Liver (tissue), 9 donors: ENCODE results near the gene ANTXR1. TPM values are rescaled to one million over a fixed set of nuclear protein-coding genes. Genes with fewer than 3 reads are reported as not detected.

Source experiments
- DNase-seq: peaks from one replicate; pipeline ENCODE4 v3.0.0-alpha.2; 2017; ENCODE audit warnings: low spot score
- H3K27ac ChIP-seq, 2 donors: one replicate each; pipeline ENCODE4 v1.7.0; 2013; ENCODE audit warnings: inconsistent platforms in 2 of 2, low read length in 2 of 2, control low read depth in 1 of 2, low read depth in 1 of 2, mild to moderate bottlenecking in 1 of 2
- H3K27me3 ChIP-seq, 4 donors: one replicate each; pipeline versions ENCODE4 v1.6.1 to v1.7.0; 2013; ENCODE audit warnings: low read length in 3 of 4, inconsistent platforms in 1 of 4, mild to moderate bottlenecking in 1 of 4, moderate library complexity in 1 of 4; ENCODE audit not compliant: control insufficient read depth in 4 of 4, insufficient read depth in 4 of 4
- H3K36me3 ChIP-seq, 4 donors: one replicate each; pipeline versions ENCODE4 v1.6.1 to v1.7.0; 2013; ENCODE audit warnings: low read length in 3 of 4, mild to moderate bottlenecking in 3 of 4, low read depth in 1 of 4, moderate library complexity in 1 of 4; ENCODE audit not compliant: control insufficient read depth in 4 of 4, insufficient read depth in 3 of 4
- H3K4me1 ChIP-seq, 4 donors: one replicate each; pipeline versions ENCODE4 v1.6.1 to v1.7.0; 2013; ENCODE audit warnings: low read length in 3 of 4, mild to moderate bottlenecking in 3 of 4, moderate library complexity in 1 of 4; ENCODE audit not compliant: control insufficient read depth in 4 of 4, insufficient read depth in 4 of 4
- H3K4me3 ChIP-seq, 3 donors: one replicate each; pipeline versions ENCODE4 v1.6.1 to v1.7.0; 2013; ENCODE audit warnings: low read length in 3 of 3, control low read depth in 1 of 3, low read depth in 1 of 3, mild to moderate bottlenecking in 1 of 3
- H3K9ac ChIP-seq, 2 donors: one replicate each; pipeline ENCODE4 v1.7.0; 2013; ENCODE audit warnings: low read length in 2 of 2, mild to moderate bottlenecking in 2 of 2, moderate library complexity in 2 of 2, control low read depth in 1 of 2, low read depth in 1 of 2
- H3K9me3 ChIP-seq, 4 donors: one replicate each; pipeline versions ENCODE4 v1.6.1 to v1.7.0; 2013; ENCODE audit warnings: low read length in 3 of 4; ENCODE audit not compliant: control insufficient read depth in 4 of 4
- ATF3 ChIP-seq: IDR thresholded peaks from 2 replicates; pipeline ENCODE4 v1.6.1; 2016; ENCODE audit warnings: antibody characterized with exemption
- CTCF ChIP-seq: fragments of 150-350 bp; IDR thresholded peaks from 2 replicates; pipeline ENCODE4 v1.5.1; 2017; ENCODE audit warnings: improper control_type of control experiment, low read depth, low read length; ENCODE audit not compliant: missing input control
- EGR1 ChIP-seq, 2 donors: IDR thresholded peaks; 2 replicates each; pipeline ENCODE4 v1.6.1; 2016 to 2018; ENCODE audit warnings: antibody characterized with exemption in 2 of 2, low read depth in 2 of 2
- FOXA1 ChIP-seq: IDR thresholded peaks from 2 replicates; pipeline ENCODE4 v1.6.1; 2016; ENCODE audit warnings: antibody characterized with exemption
- FOXA2 ChIP-seq: IDR thresholded peaks from 2 replicates; pipeline ENCODE4 v1.6.1; 2016; ENCODE audit warnings: antibody characterized with exemption
- GABPA ChIP-seq, 2 donors: IDR thresholded peaks in 1 of 2; conservative IDR thresholded peaks in 1 of 2; 2 replicates each; pipeline ENCODE4 v1.6.1; 2016; ENCODE audit warnings: antibody characterized with exemption in 2 of 2, mild to moderate bottlenecking in 1 of 2, moderate library complexity in 1 of 2
- HNF4A ChIP-seq, 2 donors: conservative IDR thresholded peaks; 2 replicates each; pipeline ENCODE4 v1.6.1; 2016; ENCODE audit warnings: antibody characterized with exemption in 2 of 2, mild to moderate bottlenecking in 2 of 2
- HNF4G ChIP-seq: IDR thresholded peaks from 2 replicates; pipeline ENCODE4 v1.6.1; 2016; ENCODE audit warnings: antibody characterized with exemption
- JUND ChIP-seq, 2 donors: IDR thresholded peaks; 2 replicates each; pipeline ENCODE4 v1.6.1; 2016; ENCODE audit warnings: antibody characterized with exemption in 2 of 2
- MAX ChIP-seq: IDR thresholded peaks from 2 replicates; pipeline ENCODE4 v1.6.1; 2016; ENCODE audit warnings: antibody characterized with exemption
- NR2F2 ChIP-seq: IDR thresholded peaks from 2 replicates; pipeline ENCODE4 v1.6.1; 2016; ENCODE audit warnings: antibody characterized with exemption
- RAD21 ChIP-seq, 2 donors: IDR thresholded peaks; 2 replicates each; pipeline ENCODE4 v1.6.1; 2016; ENCODE audit warnings: antibody characterized with exemption in 2 of 2, mild to moderate bottlenecking in 2 of 2
- REST ChIP-seq: IDR thresholded peaks from 2 replicates; pipeline ENCODE4 v1.6.1; 2016; ENCODE audit warnings: antibody characterized with exemption, mild to moderate bottlenecking
- RXRA ChIP-seq, 2 donors: IDR thresholded peaks; 2 replicates each; pipeline ENCODE4 v1.6.1; 2017 to 2018; ENCODE audit warnings: antibody characterized with exemption in 2 of 2, mild to moderate bottlenecking in 1 of 2
- SP1 ChIP-seq: IDR thresholded peaks from 2 replicates; pipeline ENCODE4 v1.6.1; 2018; ENCODE audit warnings: antibody characterized with exemption, mild to moderate bottlenecking
- TAF1 ChIP-seq: conservative IDR thresholded peaks from 2 replicates; pipeline ENCODE4 v1.6.1; 2016; ENCODE audit warnings: antibody characterized with exemption, mild to moderate bottlenecking
- YY1 ChIP-seq: IDR thresholded peaks from 2 replicates; pipeline ENCODE4 v1.6.1; 2016; ENCODE audit warnings: antibody characterized with exemption, mild to moderate bottlenecking
- ZBTB33 ChIP-seq: IDR thresholded peaks from 2 replicates; pipeline ENCODE4 v1.6.1; 2016; ENCODE audit warnings: antibody characterized with exemption
- WGBS: extraction: QIAGEN DNeasy Blood & Tissue Kit; methylation state at CpG from one replicate; pipeline ENCODE4 v1.1.7; 2013; 5-methylcytosine and 5-hydroxymethylcytosine counted together
- polyA plus RNA-seq, 2 donors: library from polyadenylated mRNA; stranded (reverse) in 1 of 2; unstranded in 1 of 2; fragments of 200-250 nt in 1 of 2; fragments of >200 nt in 1 of 2; fragmentation: Nextera tagmentation in 1 of 2; extraction: Ambion mirVana in 1 of 2; gene quantifications; one replicate each; pipeline versions ENCODE4 v1.2.1 to v1.2.3, GENCODE V29; 2013 to 2015
- total RNA-seq, 2 donors: library from RNA; depleted of rRNA; stranded (reverse); fragments of >200 nt; gene quantifications; one replicate each; pipeline ENCODE4 v1.2.3, GENCODE V29; 2014
- donor health status: healthy.
- donor health status: healthy.
- donor health status: healthy.
- donor health status: healthy.
- donor health status: healthy.

Gene ANTXR1
- total and polyA plus RNA-seq, 4 donors: 0.60 to 3.6 (median 1.8) TPM

GRCh38 chr2:68971591-68972231, 41.3 kb upstream of the ANTXR1 start:
- Histone ChIP-seq H3K27ac (no peak overlapping the region), H3K9me3 (no peaks in the 10 kb centered on the region), H3K9ac (no peak overlapping the region), H3K27me3 (no peaks in the 10 kb centered on the region), H3K4me3 (no peak overlapping the region), H3K36me3 (no peaks in the 10 kb centered on the region), H3K4me1 (no peaks in the 10 kb centered on the region)
- WGBS: 88% methylated on average over 5 of the region's 5 CpGs
- TF ChIP-seq REST (no peak), ZBTB33 (no peak)
- DNase-seq: no peak

- Histone ChIP-seq H3K9me3 (no peaks in the 10 kb centered on the region), H3K27ac (no peak within 1 kb of the TSS), H3K4me1 (no peaks in the 10 kb centered on the region), H3K27me3 (no peaks in the 10 kb centered on the region), H3K36me3 (no peaks in the 10 kb centered on the region), H3K4me3 (no peak within 1 kb of the TSS), H3K9ac (no peak within 1 kb of the TSS)
- no peak for DNase-seq
- no peak for TF ChIP-seq ZBTB33
- TF ChIP-seq NR2F2: no peak
- no peak for TF ChIP-seq EGR1 (IDR thresholded peaks at IDR 0.05; ENCODE audit: low read depth in 2 of 2)
- no peak for TF ChIP-seq MAX
- TF ChIP-seq JUND (IDR thresholded peaks at IDR 0.05): no peak
- TF ChIP-seq RXRA (IDR thresholded peaks at IDR 0.05): no peak
- no peak for TF ChIP-seq TAF1
- no peak for TF ChIP-seq FOXA2
- TF ChIP-seq GABPA (IDR thresholded peaks at IDR 0.05 in 1 of 2, conservative IDR thresholded peaks at IDR 0.05 in 1 of 2): no peak
- no peak for TF ChIP-seq ATF3
- no peak for TF ChIP-seq REST
- TF ChIP-seq SP1: no peak
- no peak for TF ChIP-seq HNF4G
- no peak for TF ChIP-seq HNF4A (conservative IDR thresholded peaks at IDR 0.05)
- TF ChIP-seq FOXA1: no peak
- TF ChIP-seq YY1: no peak
- TF ChIP-seq RAD21 (IDR thresholded peaks at IDR 0.05): no peak
- no peak for TF ChIP-seq CTCF
- WGBS: 71% methylated on average over 3 of the region's 3 CpGs
Observed at GRCh38 chr2:68974251-68974650, 38.7 kb upstream of the ANTXR1 start, which contains the start of gene GKN1. Gene GKN1 (plus strand): TSS chr2:68974636. CDS start chr2:68974678, 42 bp downstream.
